Cardiac fibroblast (primary cell): ENCODE data around the gene LRRC30.

Experiments
- DNase-seq, 2 donors: peaks; one replicate each; pipeline versions ENCODE4 v3.0.0 to v3.0.0-alpha.2; 2010; ENCODE audit warnings: low read depth in 2 of 2
- H3K4me3 ChIP-seq, 2 donors: replicated peaks in 1 of 2; 1 replicate in 1 of 2; 2 replicates in 1 of 2; pipeline ENCODE4 v1.5.1; 2011; ENCODE audit warnings: low read depth in 2 of 2, low read length in 2 of 2, mild to moderate bottlenecking in 2 of 2, moderate library complexity in 1 of 2
- CTCF ChIP-seq: IDR thresholded peaks from one replicate; pipeline ENCODE4 v1.5.1; 2011; ENCODE audit warnings: low read depth, mild to moderate bottlenecking, low read length, inconsistent platforms

The LRRC30 gene

GRCh38 chr18:7269942-7270341 lies 39.1 kb downstream of the LRRC30 start:
- DNase-seq = no peak
- TF ChIP-seq CTCF = no peak
- H3K4me3 ChIP-seq = no peak overlapping the region

DNA sequence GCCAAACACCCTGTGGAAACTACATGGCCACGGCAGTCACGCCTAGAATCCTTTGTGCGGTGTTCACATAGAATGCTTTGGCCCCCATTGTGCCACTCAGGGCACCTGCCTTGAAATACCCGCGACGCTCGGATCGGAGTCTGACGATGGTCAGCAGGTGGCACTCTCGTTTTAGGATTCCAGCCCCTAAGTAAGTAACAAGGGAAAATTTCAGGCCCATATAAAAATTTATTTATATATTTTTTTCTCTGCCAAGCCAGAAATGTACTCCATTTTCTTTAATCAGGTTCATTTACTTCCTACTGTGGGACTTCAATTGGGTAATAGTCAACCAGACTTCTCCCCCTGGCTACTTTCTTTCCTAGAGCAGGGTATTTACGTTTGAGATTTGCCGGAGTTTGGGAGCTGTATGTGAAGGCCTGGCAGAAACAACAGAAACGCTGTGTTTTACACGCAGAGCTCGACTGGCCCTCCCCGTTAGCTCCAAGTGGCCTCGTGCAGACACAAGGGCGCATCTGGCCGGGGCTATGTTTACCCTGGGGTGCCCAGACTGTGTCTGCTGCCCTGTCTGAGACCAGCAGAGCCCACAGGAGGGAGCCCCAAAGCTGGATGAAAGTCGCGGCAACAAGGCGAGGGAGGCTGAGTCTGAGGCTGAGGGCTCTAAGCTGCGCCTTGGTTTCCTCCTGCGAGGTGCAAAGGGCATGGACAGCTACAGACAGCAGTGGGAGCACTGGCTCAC lies 41.6 kb downstream of the LRRC30 start:
- DNase-seq = peak; percentile 87 to 89
- no peak overlapping the region for H3K4me3 ChIP-seq

GRCh38 chr18:7273301-7273921 lies 42.5 kb downstream of the LRRC30 start:
- peak; percentile 88 to 91 for DNase-seq
- no peak for TF ChIP-seq CTCF
- H3K4me3 ChIP-seq = peak overlapping the region in 1 of 2 donors; percentile 3

More for the DNA sequence above, 41.6 kb downstream of the LRRC30 start:
- peak; percentile 53 for TF ChIP-seq CTCF

- TF ChIP-seq CTCF = no peak
- DNase-seq = no peak
- H3K4me3 ChIP-seq = no peak overlapping the region
Observed at GRCh38 chr18:7281579-7281978, 50.7 kb downstream of the LRRC30 start.
